Right lobe of liver (tissue), 6 donors: ENCODE data around the gene POLR2E. TPM values are rescaled to one million over a fixed set of nuclear protein-coding genes. Genes with fewer than 3 reads are reported as not detected.
A peak's percentile ranks its signal among the peaks of the same experiment; 100 is the strongest.

ENCODE experiments used
- ATAC-seq, 4 donors: fragments of 200-7000 bp; cut with Tn5 transposase; one replicate each; pipeline ENCODE4 v1.9.1; 2020; ENCODE audit warnings: mild to moderate bottlenecking in 4 of 4, moderate library complexity in 4 of 4
- DNase-seq, 3 donors: peaks; one replicate each; pipeline ENCODE4 v3.0.0-alpha.2; 2020
- H3K27ac ChIP-seq, 3 donors: fragments of 200-600 bp; one replicate each; pipeline ENCODE4 v1.8.0; 2022
- H3K27me3 ChIP-seq, 2 donors: fragments of 200-600 bp; one replicate each; pipeline ENCODE4 v1.8.0; 2022
- H3K36me3 ChIP-seq, 4 donors: fragments of 200-600 bp; sonication (generic) in 1 of 4; one replicate each; pipeline versions ENCODE4 v1.5.1 to v1.8.0; 2017 to 2022; ENCODE audit warnings: control low read depth in 1 of 4
- H3K4me1 ChIP-seq, 4 donors: fragments of 200-600 bp; sonication (generic) in 1 of 4; one replicate each; pipeline versions ENCODE4 v1.5.1 to v1.8.0; 2017 to 2022; ENCODE audit warnings: control low read depth in 1 of 4
- H3K4me3 ChIP-seq, 3 donors: fragments of 200-600 bp; one replicate each; pipeline ENCODE4 v1.8.0; 2022
- H3K9me3 ChIP-seq, 4 donors: fragments of 200-600 bp; sonication (generic) in 1 of 4; one replicate each; pipeline versions ENCODE4 v1.5.1 to v1.8.0; 2017 to 2022; ENCODE audit warnings: control low read depth in 1 of 4
- POLR2A ChIP-seq: fragments of 450-650 bp; IDR thresholded peaks from one replicate; pipeline ENCODE4 v1.6.1; 2017; ENCODE audit warnings: antibody characterized with exemption, mild to moderate bottlenecking
- WGBS: methylation state at CpG from one replicate; pipeline ENCODE4 v1.1.6; 2018; ENCODE audit warnings: low coverage, low lambda C conversion rate; ENCODE audit not compliant: insufficient coverage; ENCODE audit errors: missing lambda C conversion rate; 5-methylcytosine and 5-hydroxymethylcytosine counted together
- intact Hi-C, 2 donors: fragments of 100-400 bp; cut with DNase I; formaldehyde crosslinking; loops; one replicate each; pipeline versions ENCODE4 v1.11.2 to v1.14.1; 2022
- total RNA-seq, 6 experiments: library from RNA; depleted of rRNA in 2 of 6; stranded (reverse); fragments of >200 nt in 2 of 6; fragmentation: NEBNext Ultra II Directional in 3 of 6; extraction: Animal tissue kit (Norgen Biotek cat#: 25700) in 3 of 6; gene quantifications; one replicate each; pipeline versions ENCODE4 v1.1.0 to v1.2.4, GENCODE V29; 2016 to 2023
- TF ChIP-seq, protein P1 (sequence below), 4 donors: fragments of 200-600 bp in 3 of 4; fragments of 450-650 bp in 1 of 4; IDR thresholded peaks; one replicate each; pipeline versions ENCODE4 v1.5.1 to v1.8.0; 2016 to 2022; ENCODE audit warnings: antibody characterized with exemption in 4 of 4, mild to moderate bottlenecking in 2 of 4
- donor health status: DM: no; HTN: yes; CAD: no.
- donor health status: DM: no; HTN: no; CAD: no.
- donor health status: DM: no; HTN: no; CAD: no.
- donor health status: DM: no; HTN: yes; CAD: no.
- donor health status: DM: no; HTN: yes; CAD: no.

The POLR2E gene
- total RNA-seq, 6 experiments from 2014 or later = 112 to 256 (median 131) TPM

GRCh38 chr19:1053176-1054101 lies 41.7 kb downstream of the POLR2E start:
- TF ChIP-seq POLR2A = no peak
- TF ChIP-seq, protein P1, sequence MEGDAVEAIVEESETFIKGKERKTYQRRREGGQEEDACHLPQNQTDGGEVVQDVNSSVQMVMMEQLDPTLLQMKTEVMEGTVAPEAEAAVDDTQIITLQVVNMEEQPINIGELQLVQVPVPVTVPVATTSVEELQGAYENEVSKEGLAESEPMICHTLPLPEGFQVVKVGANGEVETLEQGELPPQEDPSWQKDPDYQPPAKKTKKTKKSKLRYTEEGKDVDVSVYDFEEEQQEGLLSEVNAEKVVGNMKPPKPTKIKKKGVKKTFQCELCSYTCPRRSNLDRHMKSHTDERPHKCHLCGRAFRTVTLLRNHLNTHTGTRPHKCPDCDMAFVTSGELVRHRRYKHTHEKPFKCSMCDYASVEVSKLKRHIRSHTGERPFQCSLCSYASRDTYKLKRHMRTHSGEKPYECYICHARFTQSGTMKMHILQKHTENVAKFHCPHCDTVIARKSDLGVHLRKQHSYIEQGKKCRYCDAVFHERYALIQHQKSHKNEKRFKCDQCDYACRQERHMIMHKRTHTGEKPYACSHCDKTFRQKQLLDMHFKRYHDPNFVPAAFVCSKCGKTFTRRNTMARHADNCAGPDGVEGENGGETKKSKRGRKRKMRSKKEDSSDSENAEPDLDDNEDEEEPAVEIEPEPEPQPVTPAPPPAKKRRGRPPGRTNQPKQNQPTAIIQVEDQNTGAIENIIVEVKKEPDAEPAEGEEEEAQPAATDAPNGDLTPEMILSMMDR (IDR thresholded peaks at IDR 0.05) = no peak
- H3K9me3 ChIP-seq = peaks cover 0 to 4% (median 1%) of the 10 kb centered on the region in 4 donors
- no peaks in the 10 kb centered on the region for H3K36me3 ChIP-seq
- DNase-seq = peak in 1 of 3 donors; percentile 51
- intact Hi-C loops = no loop called here
- no peaks in the 10 kb centered on the region for H3K27me3 ChIP-seq
- ATAC-seq = no peak
- no peak overlapping the region for H3K4me3 ChIP-seq
- no peaks in the 10 kb centered on the region for H3K4me1 ChIP-seq
- WGBS = 100% methylated on average over 3 of the region's 31 CpGs
- no peak overlapping the region for H3K27ac ChIP-seq

GRCh38 chr19:1052349-1052975 lies 42.7 kb downstream of the POLR2E start:
- no peak overlapping the region for H3K4me3 ChIP-seq
- 77% methylated on average over 4 of the region's 5 CpGs for WGBS
- H3K36me3 ChIP-seq = no peaks in the 10 kb centered on the region
- no peak overlapping the region for H3K27ac ChIP-seq
- no peaks in the 10 kb centered on the region for H3K4me1 ChIP-seq
- intact Hi-C loops = no loop called here
- H3K9me3 ChIP-seq = no peaks in the 10 kb centered on the region
- ATAC-seq (no peak), DNase-seq (no peak)
- no peaks in the 10 kb centered on the region for H3K27me3 ChIP-seq
- TF ChIP-seq, protein P1 (IDR thresholded peaks at IDR 0.05) = no peak
- no peak for TF ChIP-seq POLR2A

- intact Hi-C loops = no loop called here
- ATAC-seq = no peak
- no peak overlapping the region for H3K27ac ChIP-seq
- DNase-seq = no peak
- H3K9me3 ChIP-seq = no peaks in the 10 kb centered on the region
- no peaks in the 10 kb centered on the region for H3K4me1 ChIP-seq
- no peaks in the 10 kb centered on the region for H3K27me3 ChIP-seq
- no peaks in the 10 kb centered on the region for H3K36me3 ChIP-seq
- H3K4me3 ChIP-seq = no peak overlapping the region
- WGBS = no CpG with 5 or more reads among the region's 17 CpGs
- no peak for TF ChIP-seq POLR2A
- TF ChIP-seq, protein P1 (IDR thresholded peaks at IDR 0.05) = no peak
These were observed 43.4 kb downstream of the POLR2E start for GRCh38 chr19:1051791-1052190.

DNA sequence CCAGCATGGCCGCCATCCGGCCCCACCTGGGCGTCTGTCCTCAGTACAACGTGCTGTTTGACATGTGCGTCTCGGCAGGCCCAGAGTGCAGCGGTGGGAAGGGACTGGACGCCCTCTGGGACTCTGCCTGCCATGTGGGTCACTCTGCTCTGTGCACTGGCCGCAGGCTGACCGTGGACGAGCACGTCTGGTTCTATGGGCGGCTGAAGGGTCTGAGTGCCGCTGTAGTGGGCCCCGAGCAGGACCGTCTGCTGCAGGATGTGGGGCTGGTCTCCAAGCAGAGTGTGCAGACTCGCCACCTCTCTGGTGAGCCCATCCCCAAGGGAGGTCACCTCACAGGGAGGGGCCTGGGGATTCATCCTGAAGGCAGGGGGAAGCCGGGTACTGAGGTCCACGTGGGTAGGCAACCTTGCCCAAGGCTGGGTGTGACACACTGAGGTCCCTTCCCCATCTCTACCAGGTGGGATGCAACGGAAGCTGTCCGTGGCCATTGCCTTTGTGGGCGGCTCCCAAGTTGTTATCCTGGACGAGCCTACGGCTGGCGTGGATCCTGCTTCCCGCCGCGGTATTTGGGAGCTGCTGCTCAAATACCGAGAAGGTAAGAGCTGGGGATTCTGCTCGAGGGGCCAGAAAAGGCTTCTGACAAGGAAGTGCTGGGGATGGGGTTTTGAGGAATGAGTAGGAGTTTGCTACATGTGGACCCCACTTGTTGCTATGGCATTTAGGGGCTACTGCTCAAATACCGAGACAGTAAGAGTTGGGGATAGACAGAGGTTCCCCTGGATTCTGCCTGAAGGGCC lies 44.0 kb downstream of the POLR2E start:
- H3K9me3 ChIP-seq = no peaks in the 10 kb centered on the region
- WGBS = 91% methylated on average over 8 of the region's 31 CpGs
- no peak overlapping the region for H3K4me3 ChIP-seq
- ATAC-seq = no peak
- peak in 1 of 3 donors; percentile 45 for DNase-seq
- intact Hi-C loops = no loop called here
- H3K27me3 ChIP-seq = no peaks in the 10 kb centered on the region
- TF ChIP-seq POLR2A = no peak
- TF ChIP-seq, protein P1 (IDR thresholded peaks at IDR 0.05) = no peak
- no peaks in the 10 kb centered on the region for H3K36me3 ChIP-seq
- H3K27ac ChIP-seq = no peak overlapping the region
- H3K4me1 ChIP-seq = no peaks in the 10 kb centered on the region
